Measurements from ENCODE around the gene NUP42.
"Not testable (repeated sequence)": the region's sequence is repeated elsewhere in the genome, so short reads cannot be mapped to it uniquely, and the experiment has no call there.

NUP42 gene

DNA sequence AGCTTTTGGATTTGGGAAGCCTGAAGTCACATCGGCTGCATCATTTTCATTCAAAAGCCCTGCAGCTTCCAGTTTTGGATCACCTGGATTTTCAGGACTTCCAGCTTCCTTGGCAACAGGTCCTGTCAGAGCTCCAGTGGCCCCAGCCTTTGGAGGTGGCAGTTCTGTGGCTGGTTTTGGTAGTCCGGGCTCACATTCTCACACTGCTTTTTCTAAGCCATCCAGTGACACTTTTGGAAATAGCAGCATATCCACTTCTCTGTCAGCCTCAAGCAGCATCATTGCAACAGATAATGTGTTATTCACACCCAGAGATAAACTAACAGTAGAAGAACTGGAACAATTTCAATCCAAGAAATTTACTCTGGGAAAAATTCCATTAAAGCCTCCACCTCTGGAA lies 18.5 kb downstream of the NUP42 start:
- DNase-seq (ENCODE audit: insufficient read length, low spot score) (no peak), FAIRE-seq (no peak)

DNA sequence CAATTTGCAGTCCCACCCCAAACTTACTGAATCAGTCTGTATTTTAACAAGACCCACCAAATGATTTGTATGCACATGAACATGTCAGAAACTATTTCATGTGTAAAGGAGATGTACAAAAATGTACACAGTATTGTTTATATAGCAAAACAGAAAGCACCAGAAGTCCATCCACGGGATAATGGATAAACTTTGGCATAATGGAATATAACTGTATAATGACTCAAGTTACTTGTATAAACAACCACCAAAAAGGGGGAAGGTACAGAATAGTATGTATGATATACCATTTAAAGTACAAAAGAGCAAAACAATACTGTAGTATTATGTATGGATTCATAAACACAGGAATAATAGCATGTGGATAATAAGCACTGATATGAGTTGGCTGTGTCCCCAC lies 22.4 kb downstream of the NUP42 start:
- FAIRE-seq = no peak
- no peak for DNase-seq (ENCODE audit: insufficient read length, low spot score)

DNA sequence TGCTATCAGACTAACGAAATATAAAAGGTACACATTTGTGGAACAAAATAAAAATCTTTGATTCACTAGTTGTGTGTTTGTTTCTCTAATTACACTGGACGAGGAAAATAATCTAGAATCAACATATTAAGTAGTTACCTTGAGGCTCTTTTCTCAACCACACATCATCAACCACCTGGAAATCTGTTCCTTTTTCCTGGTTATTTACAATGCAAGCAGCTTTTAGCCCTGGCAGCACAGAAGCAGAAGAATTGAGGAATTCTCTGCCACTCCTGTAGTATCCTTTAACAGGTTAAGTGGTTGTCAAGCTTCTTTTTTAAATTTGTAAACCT lies 23.7 kb downstream of the NUP42 start:
- DNase-seq (ENCODE audit: insufficient read length, low spot score) = no peak
- peak; percentile 26 for FAIRE-seq

DNA sequence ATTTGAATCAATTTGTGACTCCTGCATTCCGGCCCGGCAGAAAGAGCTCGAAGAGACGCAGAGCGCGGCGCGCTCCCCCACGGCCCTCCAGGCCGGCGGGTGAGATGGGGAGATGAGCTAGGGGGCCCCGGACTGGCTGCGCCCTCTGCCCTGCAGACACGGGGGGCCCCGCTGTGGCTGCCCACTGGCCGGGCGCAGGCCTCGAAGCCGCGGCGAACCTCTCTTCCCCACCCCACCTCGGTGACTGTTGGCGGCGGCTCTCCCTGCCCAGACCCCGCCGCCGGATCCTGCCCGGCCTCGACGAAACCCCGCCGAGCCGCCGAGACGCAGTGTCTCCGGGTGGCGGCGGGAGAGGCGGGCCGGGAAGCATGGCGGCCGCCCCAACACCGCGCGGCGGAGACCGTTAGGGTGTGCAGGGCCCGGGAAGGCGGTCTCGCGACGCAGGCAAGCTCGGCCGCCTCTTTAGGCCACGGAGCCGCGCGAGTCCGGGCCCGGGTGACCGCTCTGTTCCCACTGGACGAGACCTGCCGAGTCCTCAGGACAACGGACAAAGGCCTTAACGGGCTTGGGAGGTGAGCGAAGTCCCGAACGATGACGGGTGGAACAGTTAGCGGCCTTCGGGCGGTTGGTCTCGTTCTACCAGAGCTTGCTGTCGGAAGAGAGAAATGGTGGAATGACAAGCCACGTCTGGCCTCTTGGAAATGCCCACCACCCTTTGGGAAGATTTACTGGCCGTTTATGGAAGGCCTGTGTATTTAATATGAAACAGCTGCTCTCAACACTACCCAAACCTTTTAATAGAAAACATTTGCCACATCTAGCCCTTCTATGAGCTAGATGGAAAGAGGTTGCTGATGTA lies 24.3 kb downstream of the NUP42 start:
- no peak for FAIRE-seq
- peak; percentile 23 for DNase-seq (ENCODE audit: insufficient read length, low spot score)

DNA sequence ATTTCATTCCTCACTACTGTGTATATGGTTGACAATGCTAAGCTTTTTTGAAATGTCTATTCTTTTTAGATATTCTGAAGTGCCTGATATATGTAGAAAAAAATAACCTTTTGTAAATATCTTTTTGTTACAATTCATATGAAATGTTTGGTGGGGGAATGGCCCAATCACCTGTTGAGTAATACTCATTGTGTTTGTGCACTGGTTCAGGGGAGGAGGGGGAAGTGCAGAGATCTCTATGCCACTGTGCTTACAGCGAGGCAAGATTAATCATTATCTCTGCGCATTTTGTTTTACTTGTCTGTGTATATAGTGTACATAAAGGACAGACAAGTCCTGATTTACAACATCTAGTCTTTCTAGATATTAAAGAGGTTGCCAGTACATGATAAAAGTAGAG lies 25.2 kb downstream of the NUP42 start:
- no peak for DNase-seq (ENCODE audit: insufficient read length, low spot score)
- FAIRE-seq = no peak

DNA sequence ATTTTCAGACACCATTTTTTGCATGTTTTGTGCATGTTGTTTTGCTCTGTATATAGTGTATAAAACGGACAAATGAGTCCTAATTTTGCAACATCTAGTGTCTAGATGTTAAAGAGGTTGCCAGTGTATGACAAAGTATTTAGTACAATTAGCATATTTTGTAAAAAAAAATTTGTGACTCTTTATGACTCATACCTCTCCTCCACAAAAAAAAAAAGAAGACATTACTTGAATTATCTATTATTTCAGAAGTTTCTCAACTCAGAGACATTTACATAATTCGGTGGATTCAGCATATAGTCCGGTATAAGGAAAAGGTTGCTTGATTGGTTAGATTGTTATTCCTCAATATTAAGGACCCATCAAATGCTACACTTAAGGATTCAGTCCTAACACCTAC lies 26.0 kb downstream of the NUP42 start:
- FAIRE-seq (no peak), DNase-seq (ENCODE audit: insufficient read length, low spot score) (no peak)

DNA sequence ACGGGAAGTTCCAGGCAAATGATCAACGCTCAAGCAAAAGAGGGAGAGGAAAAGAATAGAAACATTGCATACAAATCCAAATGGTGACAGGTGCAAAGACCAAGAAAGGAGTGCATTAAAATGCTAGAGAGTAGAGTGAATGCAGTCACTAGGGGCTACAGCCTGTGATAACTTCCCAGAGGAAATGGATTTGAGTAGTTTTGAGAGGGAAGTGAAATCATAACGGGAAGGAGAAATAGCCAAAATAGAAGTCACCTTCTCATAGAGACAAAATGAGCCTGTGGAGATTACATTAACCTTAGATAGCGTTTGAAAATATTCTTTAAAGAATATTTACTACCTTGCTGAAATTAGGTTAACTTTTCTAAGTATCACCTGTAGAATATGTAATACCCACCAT lies 26.5 kb downstream of the NUP42 start:
- DNase-seq (ENCODE audit: insufficient read length, low spot score) = no peak
- no peak for FAIRE-seq

DNA sequence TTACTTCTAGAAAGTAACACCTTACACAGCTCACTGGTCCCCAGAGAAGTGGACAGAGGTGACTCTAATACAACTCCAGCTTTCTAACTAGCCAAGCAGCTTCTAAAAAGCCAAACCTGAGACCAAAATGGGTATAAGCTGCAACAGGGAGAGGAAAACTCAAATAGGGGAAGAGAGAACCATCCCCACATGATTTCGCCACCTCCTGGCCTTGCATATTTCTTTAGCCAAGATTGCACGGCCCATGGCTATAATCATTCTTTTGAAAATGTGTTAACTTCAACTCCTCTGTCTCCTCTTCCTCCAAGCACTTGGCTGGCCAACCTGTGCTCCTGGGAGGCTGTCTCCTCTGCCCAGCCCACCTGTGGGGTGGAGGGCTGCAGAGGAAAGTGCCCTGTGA lies 28.7 kb downstream of the NUP42 start:
- FAIRE-seq (no peak), DNase-seq (ENCODE audit: insufficient read length, low spot score) (no peak)

DNA sequence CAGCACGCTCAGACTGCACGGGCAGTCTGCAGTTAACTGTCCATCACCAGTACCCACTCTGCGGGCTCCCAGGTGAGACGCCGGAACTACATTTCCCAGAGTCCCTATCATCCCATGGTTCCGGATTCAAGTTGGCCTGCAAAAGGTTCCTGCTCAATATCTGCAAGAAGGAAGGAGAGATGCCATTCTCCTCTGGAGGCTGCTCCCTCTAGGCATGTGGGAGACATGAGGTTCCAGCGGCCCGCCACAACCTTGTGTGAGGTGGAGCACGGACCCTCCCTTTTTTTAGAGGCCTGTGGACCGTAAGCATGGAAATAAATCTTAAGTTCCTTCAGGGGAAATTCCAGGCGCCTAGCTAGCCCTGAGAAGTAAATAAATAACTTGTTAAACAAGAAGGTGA lies 29.7 kb downstream of the NUP42 start:
- no peak for FAIRE-seq
- no peak for DNase-seq (ENCODE audit: insufficient read length, low spot score)

DNA sequence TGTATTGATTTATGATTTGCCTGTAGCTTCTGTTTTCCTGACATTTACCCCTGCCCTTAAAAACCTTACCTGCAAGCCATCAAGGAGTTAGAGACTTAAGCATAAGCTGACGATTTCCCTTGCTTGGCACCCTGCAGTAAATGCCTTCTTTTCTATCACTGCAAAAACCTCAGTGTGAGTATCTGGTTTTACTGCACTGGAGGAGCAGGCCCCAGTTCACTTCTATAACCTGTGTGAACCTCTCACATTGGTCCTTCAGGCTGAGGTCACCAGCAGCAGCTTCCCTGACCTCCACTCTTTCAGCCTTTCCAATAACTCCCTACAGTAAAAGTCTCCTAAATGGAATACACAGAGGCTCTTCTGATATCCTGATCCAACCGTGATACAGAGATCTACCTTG lies 30.5 kb downstream of the NUP42 start:
- FAIRE-seq (no peak), DNase-seq (ENCODE audit: insufficient read length, low spot score) (no peak)

DNA sequence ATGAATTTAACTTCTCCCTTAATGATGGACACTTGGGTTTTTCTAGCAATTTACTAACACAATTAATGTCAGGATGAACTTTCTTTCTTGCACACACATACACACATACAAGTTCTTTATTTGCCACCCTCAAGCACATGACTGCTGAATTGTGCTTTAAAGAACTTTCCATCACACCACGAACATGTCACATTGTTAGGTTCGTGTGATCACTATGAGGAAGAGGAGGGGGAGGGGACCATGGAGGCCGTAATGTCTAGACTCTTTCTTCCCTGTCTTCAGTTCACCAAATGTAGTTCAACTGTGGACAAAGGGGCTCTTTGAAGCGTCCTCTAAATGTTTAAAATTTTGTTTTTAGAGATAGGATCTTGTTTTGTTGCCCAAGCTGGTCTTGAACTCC lies 31.0 kb downstream of the NUP42 start:
- FAIRE-seq = no peak
- DNase-seq (ENCODE audit: insufficient read length, low spot score) = no peak

DNA sequence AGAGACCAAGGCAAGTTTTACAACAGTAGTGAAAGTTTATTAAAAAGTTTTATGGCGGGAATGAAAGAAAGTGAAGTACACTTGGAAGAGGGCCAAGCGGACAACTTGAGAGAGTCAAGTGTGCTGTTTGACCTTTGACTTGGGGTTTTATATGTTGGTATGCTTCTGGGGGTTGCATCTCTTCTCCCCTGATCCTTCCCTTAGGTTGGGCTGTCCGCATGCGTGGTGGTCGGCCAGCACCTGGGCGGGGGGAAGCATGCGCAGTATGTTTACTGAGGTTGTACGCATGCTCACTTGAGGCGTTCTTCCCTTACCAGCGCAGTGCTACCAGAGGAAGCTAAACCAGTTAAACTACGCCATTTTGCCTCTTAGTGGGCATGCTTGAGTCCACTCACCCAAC lies 31.9 kb downstream of the NUP42 start:
- no peak for FAIRE-seq

DNA sequence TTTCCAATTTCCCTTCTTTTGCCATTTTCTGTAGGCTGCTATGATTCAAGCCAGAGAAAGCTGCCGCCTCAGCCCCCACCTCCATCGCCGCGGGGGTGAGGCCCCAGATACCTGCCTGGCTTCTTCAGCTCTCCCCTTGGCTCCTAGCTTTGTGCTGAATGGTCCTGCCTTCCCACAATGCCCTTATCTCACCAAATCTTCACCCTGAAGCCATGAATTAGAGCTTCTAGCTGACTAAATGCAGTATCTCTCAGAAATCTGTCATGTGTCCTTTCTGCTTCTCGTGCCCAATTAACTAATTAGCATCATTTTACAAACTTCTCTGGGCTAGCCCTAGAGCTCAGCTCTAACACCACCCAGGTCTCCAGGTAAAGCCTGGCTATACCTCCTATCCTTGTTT lies 32.6 kb downstream of the NUP42 start:
- DNase-seq (ENCODE audit: insufficient read length, low spot score) = no peak
- FAIRE-seq = no peak

More for the DNA sequence above, 31.9 kb downstream of the NUP42 start:
- no peak for DNase-seq (ENCODE audit: insufficient read length, low spot score)

DNA sequence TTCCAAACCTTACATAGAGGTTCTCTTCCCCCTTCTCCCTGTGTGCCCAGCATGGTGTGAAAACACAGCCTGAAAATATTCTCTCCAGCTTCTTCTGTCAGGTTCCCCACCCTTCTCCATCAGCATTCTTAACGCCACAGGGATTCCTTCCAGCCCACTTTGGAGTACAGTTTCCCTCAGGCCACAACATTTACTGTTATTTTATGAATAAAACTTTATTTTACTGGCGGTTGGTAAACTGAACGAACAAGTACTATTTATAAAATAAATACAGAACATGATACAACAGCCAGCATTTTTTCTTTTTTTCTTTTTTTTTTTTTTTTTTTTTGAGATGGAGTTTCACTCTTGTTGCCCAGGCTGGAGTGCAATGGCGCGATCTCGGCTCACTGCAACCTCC lies 33.1 kb downstream of the NUP42 start:
- FAIRE-seq = no peak
- DNase-seq (ENCODE audit: insufficient read length, low spot score) = no peak

DNA sequence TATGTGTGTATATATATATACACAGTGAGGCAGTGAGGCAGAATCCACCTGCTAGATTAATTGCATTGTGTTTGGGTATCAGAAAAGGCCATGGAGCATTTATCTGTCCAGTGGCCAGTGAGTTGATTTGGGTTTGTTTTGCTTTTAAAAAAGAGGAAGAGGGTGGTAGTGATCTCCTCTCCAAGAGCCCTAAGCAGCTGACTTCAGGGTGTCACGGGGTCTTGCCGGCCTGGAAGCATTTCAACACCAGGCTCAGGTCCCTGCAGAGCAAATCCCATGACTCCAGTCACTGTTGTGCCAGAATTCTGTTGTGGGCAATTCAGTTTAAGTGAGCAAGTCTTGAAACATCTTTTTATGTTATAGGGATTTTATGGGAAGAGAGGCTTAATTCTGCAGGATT lies 34.2 kb downstream of the NUP42 start:
- DNase-seq (ENCODE audit: insufficient read length, low spot score) (no peak), FAIRE-seq (no peak)

DNA sequence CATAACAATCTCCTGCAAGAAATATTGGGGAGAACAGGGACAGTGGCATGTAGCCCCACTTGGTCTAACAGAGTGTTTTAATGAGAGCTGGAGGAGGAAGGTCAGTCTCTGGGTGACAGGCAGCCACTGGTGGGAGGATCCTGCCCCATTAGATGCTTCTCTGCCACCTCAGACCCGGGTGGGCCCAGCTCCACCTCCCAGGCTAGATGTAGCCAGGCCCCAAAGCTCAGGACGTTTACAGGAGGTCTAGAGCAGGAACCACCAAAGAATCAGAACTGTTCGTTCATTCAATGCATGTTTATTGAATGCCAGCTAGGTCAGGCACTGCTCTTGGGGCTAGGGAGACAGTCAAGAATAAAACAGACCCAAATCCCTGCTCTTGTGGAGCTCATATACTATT lies 36.3 kb downstream of the NUP42 start:
- FAIRE-seq = no peak
- no peak for DNase-seq (ENCODE audit: insufficient read length, low spot score)

DNA sequence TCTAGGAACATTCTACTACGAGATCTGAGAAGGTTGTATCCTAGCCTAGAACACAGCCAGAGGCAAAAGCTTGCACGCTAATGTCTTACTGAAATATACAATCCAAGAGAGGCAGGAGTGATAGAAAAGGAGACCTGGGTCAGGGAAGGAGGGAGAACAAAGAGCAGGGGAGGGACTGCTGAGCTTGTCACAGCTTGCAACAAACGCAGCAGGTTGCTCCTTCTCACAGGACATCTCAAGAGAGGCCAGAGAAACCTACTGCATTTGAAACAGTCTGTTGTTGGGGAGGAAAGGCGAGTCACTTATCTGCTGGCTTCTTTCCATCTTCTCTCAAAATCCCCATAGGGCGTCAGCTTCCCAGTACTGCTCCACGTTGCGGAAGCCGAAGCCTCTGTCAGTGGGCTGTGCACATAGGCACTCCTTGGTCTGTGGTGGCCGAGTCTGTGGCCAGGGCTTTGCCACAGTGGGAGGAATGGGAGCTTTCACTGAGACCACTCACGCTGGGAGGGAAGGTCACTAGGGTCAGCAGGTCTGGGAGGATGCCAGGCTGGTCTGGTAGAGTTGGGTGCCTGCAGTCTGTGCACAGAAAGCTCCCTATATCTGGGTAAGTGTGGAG lies 39.0 kb downstream of the NUP42 start:
- FAIRE-seq = no peak
- DNase-seq (ENCODE audit: insufficient read length, low spot score) = no peak

DNA sequence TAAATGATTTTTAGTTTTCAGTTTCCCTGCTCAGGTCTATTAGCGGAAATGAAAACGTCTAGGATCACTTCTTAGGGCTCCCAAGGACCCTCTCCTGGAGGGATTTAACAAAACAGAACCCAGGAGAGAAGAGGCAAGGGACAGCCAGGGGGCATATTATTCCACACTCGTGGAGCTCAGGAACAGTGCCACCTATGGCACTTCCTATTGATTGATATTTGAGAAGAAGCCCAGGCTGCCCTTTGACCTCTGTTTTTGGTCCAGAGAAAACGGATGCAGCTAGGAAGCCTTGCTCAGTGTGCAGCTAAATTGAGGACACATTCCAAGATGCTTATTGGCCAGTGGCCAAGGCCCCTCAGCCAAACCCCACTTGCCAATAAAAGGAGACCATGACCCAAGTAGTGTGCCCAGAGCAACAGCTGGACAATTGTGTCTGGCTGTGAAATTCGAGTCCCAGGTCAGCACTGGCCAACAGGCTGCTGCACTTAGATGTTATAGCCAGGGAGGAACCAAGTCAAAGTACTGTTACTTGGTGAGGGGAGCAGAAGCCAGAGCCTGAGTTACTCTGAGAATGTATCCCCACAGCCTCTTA lies 40.7 kb downstream of the NUP42 start:
- DNase-seq (ENCODE audit: insufficient read length, low spot score) (no peak), FAIRE-seq (no peak)

DNA sequence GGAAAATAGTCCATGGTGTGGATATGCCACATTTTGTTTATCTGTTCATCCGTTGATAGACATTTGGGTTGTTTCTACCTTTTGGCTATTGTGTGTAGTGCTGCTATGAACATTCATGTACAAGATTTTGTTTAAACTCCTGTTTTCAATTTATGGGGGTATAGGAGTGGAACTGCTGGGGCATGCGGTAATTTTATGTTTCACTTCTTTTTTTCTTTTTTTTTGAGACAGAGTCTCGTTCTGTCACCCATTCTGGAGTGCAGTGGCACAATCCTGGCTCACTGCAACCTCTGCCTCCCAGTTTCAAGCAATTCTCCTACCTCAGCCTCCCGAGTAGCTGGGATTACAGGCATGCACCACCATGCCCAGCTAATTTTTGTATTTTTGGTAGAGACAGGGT lies 42.5 kb downstream of the NUP42 start:
- FAIRE-seq; DNase-seq (ENCODE audit: insufficient read length, low spot score): not testable (repeated sequence)

DNA sequence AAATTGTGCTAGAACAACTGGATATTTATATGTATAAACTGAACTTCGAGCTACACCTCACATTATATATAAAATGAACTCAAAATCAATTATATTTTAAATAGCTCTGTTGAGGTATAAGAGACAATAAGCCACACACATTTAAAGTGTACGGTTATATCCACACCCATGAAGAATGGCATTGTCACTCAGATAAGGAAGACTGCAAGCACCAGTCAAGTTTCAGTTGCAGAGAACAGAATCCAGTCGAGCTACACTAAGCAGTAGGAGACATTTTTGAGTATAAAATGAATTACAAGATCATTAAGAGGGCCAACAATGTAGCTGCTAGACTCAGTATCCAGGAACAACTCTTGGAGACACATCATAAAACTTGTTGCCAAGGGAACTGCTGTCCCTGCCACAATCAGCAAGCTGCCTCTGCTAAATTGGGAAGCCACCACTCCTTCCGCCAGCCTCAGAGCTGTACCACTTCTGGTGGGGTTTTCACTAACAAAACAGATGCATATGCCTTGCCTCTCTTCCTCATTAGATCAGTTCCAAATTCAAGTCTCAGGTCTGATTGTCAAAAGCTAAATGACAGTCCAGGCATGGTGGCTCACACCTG lies 45.1 kb downstream of the NUP42 start:
- FAIRE-seq = no peak
- DNase-seq (ENCODE audit: insufficient read length, low spot score) = no peak

DNA sequence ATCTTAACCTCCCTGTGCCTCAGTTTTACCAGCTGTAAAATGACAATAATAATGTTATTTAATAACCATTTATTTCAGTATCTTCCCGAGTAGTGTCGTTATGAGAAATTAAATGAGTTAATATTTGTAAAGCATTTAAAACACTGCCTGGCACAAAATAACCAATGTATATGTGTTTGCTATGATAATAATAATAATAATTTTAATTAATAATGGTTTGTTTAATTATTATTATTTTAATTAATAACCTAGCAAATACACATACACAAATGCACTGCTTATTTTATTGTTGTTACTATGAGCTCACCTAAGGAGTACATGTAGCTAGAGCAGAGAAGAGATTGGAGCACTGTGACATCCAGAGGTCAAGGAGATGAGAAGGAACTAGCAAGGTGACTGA lies 46.6 kb downstream of the NUP42 start:
- no peak for DNase-seq (ENCODE audit: insufficient read length, low spot score)
- FAIRE-seq = no peak

DNA sequence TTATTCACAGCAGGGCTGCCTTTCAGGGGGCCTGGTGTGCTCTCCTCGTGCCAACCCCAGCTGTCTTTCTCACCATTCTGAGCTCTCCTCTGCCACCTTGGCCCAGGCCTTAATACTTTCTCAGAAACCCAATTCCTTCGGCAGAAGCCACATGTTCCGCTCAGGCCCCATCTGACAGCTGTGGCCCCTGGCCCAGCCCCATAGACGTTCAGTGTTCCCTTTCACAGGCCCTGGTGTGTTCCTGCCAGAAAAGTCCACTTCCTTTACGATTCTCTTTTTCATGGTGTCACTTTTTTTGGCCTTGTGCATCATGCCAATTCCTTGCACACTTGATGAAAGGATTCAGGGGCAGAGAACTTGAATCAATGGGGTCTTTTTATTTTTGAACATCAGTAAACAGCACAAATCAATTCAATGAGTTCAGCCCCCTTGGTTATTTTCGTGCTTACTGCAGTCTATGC lies 48.8 kb downstream of the NUP42 start:
- no peak for DNase-seq (ENCODE audit: insufficient read length, low spot score)
- FAIRE-seq = no peak

Measured in GM19239 (cell line).